Measurements from ENCODE around the gene HBP1. TPM values are rescaled to one million over a fixed set of nuclear protein-coding genes. Genes with fewer than 3 reads are reported as not detected.

HBP1 gene
- polyA plus RNA-seq, 1 donor from 2014 or later = 37.7 TPM

GRCh38 chr7:107150375-107151073 lies 18.3 kb upstream of the HBP1 start:
- H2AFZ ChIP-seq (ENCODE audit: low read depth, low read length) = no peak overlapping the region
- TF ChIP-seq CTCF (IDR thresholded peaks at IDR 0.05; ENCODE audit: poor library complexity, severe bottlenecking) = peak; percentile 78
- TF ChIP-seq RAD21 (conservative IDR thresholded peaks at IDR 0.05) = peak; percentile 82
- peak; percentile 90 for TF ChIP-seq SMC3 (conservative IDR thresholded peaks at IDR 0.05; ENCODE audit: poor library complexity)
- no peak for TF ChIP-seq EP300 (conservative IDR thresholded peaks at IDR 0.05; ENCODE audit: poor library complexity, severe bottlenecking)
- TF ChIP-seq MXI1 (conservative IDR thresholded peaks at IDR 0.05; ENCODE audit: poor library complexity, severe bottlenecking) = no peak
- H3K4me2 ChIP-seq (ENCODE audit: low read length) = no peak overlapping the region
- no peak overlapping the region for H3K4me3 ChIP-seq (ENCODE audit: low read length)
- no peak overlapping the region for H3K27ac ChIP-seq (ENCODE audit: low read length)
- H3K27me3 ChIP-seq (ENCODE audit: insufficient read depth, low read depth, low read length) = no peaks in the 10 kb centered on the region
- H3K9me3 ChIP-seq (ENCODE audit: low read length) = no peaks in the 10 kb centered on the region
- H3K79me2 ChIP-seq (replicated peaks; ENCODE audit: insufficient read depth, low read length) = no peaks in the 10 kb centered on the region
- peaks cover 5% of the 10 kb centered on the region for H3K36me3 ChIP-seq (ENCODE audit: insufficient read depth, low read length)
- H3K9ac ChIP-seq (ENCODE audit: low read length) = no peak overlapping the region
- no peaks in the 10 kb centered on the region for H4K20me1 ChIP-seq (ENCODE audit: insufficient read depth)
- no peaks in the 10 kb centered on the region for H3K9me2 ChIP-seq (ENCODE audit: insufficient read depth, low read length)
- no peaks in the 10 kb centered on the region for H3F3A ChIP-seq (ENCODE audit: insufficient read depth, low read length, poor library complexity, severe bottlenecking)

- no peak overlapping the region for H3K27ac ChIP-seq (ENCODE audit: low read length)
- no peaks in the 10 kb centered on the region for H3K9me2 ChIP-seq (ENCODE audit: insufficient read depth, low read length)
- no peaks in the 10 kb centered on the region for H3K9me3 ChIP-seq (ENCODE audit: low read length)
- H3K9ac ChIP-seq (ENCODE audit: low read length) = no peak overlapping the region
- no peaks in the 10 kb centered on the region for H3K27me3 ChIP-seq (ENCODE audit: insufficient read depth, low read depth, low read length)
- H3K79me2 ChIP-seq (replicated peaks; ENCODE audit: insufficient read depth, low read length) = no peaks in the 10 kb centered on the region
- no peaks in the 10 kb centered on the region for H4K20me1 ChIP-seq (ENCODE audit: insufficient read depth)
- no peak overlapping the region for H3K4me2 ChIP-seq (ENCODE audit: low read length)
- TF ChIP-seq POLR2AphosphoS5 (IDR thresholded peaks at IDR 0.05) (no peak), TAF1 (IDR thresholded peaks at IDR 0.05; ENCODE audit: low read depth) (no peak), RAD21 (conservative IDR thresholded peaks at IDR 0.05) (no peak), REST (IDR thresholded peaks at IDR 0.05; ENCODE audit: borderline replicate concordance) (no peak), EP300 (conservative IDR thresholded peaks at IDR 0.05; ENCODE audit: poor library complexity, severe bottlenecking) (no peak), MXI1 (conservative IDR thresholded peaks at IDR 0.05; ENCODE audit: poor library complexity, severe bottlenecking) (no peak), CTCF (IDR thresholded peaks at IDR 0.05; ENCODE audit: poor library complexity, severe bottlenecking) (no peak), EZH2 (IDR thresholded peaks at IDR 0.05; ENCODE audit: borderline replicate concordance, insufficient read depth, low read length, poor library complexity, severe bottlenecking) (no peak), SMC3 (conservative IDR thresholded peaks at IDR 0.05; ENCODE audit: poor library complexity) (no peak)
- no peak overlapping the region for H3K4me3 ChIP-seq (ENCODE audit: low read length)
- H2AFZ ChIP-seq (ENCODE audit: low read depth, low read length) = no peak overlapping the region
- H3F3A ChIP-seq (ENCODE audit: insufficient read depth, low read length, poor library complexity, severe bottlenecking) = no peaks in the 10 kb centered on the region
- H3K36me3 ChIP-seq (ENCODE audit: insufficient read depth, low read length) = peaks cover 5% of the 10 kb centered on the region
Observed at GRCh38 chr7:107151538-107151937, 17.3 kb upstream of the HBP1 start.

Data from neural cell (in vitro differentiated cells).